HPDE6-E6E7 (cell line): Measurements from ENCODE around the gene CLN6.
"Not testable (repeated sequence)": the region's sequence is repeated elsewhere in the genome, so short reads cannot be mapped to it uniquely, and the experiment has no call there.

ENCODE experiments used
- DNase-seq: peaks from one replicate; pipeline ENCODE4 v3.0.0; 2011; ENCODE audit warnings: missing footprints; ENCODE audit errors: extremely low spot score

CLN6 gene

GRCh38 chr15:68191555-68191954 is 38.0 kb downstream of the CLN6 start:
- no peak for DNase-seq

GRCh38 chr15:68190048-68190447 is 39.5 kb downstream of the CLN6 start:
- DNase-seq: no peak

GRCh38 chr15:68188647-68189046 is 40.9 kb downstream of the CLN6 start:
- DNase-seq: no peak

- no peak for DNase-seq
Observed at GRCh38 chr15:68187559-68187958, 42.0 kb downstream of the CLN6 start.

- DNase-seq: no peak
Observed at GRCh38 chr15:68186671-68187397, 42.7 kb downstream of the CLN6 start.

GRCh38 chr15:68184616-68185480 is 44.7 kb downstream of the CLN6 start:
- no peak for DNase-seq

GRCh38 chr15:68183616-68184315 is 45.8 kb downstream of the CLN6 start:
- no peak for DNase-seq

- no peak for DNase-seq
Observed at GRCh38 chr15:68177742-68178141, 51.8 kb downstream of the CLN6 start.

- DNase-seq: no peak
Observed at GRCh38 chr15:68176601-68177000, 52.9 kb downstream of the CLN6 start.

- no peak for DNase-seq
Observed at GRCh38 chr15:68175526-68175925, 54.0 kb downstream of the CLN6 start.

GRCh38 chr15:68173119-68173518 is 56.4 kb downstream of the CLN6 start:
- DNase-seq: no peak

- not testable (repeated sequence) for DNase-seq
Observed at GRCh38 chr15:68172037-68172436, 57.5 kb downstream of the CLN6 start.

GRCh38 chr15:68166847-68167246 is 62.7 kb downstream of the CLN6 start:
- no peak for DNase-seq

GRCh38 chr15:68163191-68163590 is 66.3 kb downstream of the CLN6 start:
- no peak for DNase-seq

GRCh38 chr15:68158046-68158628 is 71.4 kb downstream of the CLN6 start:
- no peak for DNase-seq

- no peak for DNase-seq
Observed at GRCh38 chr15:68157074-68157473, 72.5 kb downstream of the CLN6 start.
